ENCODE measurements around the gene SUPT3H. TPM values are rescaled to one million over a fixed set of nuclear protein-coding genes. Genes with fewer than 3 reads are reported as not detected.

The SUPT3H gene
- total and polyA plus RNA-seq, 2 of the 13 experiments (the other 11 are each of a cell fraction or from before 2014, with no cell fraction given): 11.9 to 36.1 TPM

DNA sequence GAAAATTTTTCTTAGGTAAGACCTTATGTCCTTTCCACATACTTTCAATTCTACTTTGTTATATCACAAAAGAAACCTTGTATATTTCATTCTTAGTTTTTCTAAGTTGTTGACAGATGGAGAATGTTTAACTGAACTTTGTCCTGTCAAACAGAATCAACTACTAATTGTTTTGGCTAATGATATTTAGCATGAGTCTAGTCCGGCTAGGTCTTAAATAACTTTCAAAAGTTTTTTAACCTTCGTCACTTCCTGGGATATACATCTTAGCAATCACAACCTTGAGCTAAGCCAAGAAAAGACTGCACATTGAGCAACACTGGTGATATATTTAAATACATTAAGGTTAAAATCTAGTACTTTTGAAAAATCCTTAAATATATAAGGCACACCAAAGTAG is 112.5 kb downstream of the SUPT3H start (continued):
- TF ChIP-seq NRL (CRISPR knock-in tag; IDR thresholded peaks at IDR 0.05; ENCODE audit: borderline replicate concordance) (no peak), ZNF577 (CRISPR knock-in tag; IDR thresholded peaks at IDR 0.05; ENCODE audit: borderline replicate concordance, low read depth) (no peak), NCOR1 (IDR thresholded peaks at IDR 0.05; ENCODE audit: borderline replicate concordance, low read length) (peak; percentile 48; the same call in 1 of the 2 replicates), ARID2 (CRISPR knock-in tag; IDR thresholded peaks at IDR 0.05; ENCODE audit: borderline replicate concordance) (no peak), ZFP36 (IDR thresholded peaks at IDR 0.05; ENCODE audit: borderline replicate concordance, low read depth, low read length, partially characterized antibody) (no peak), TCF12 (IDR thresholded peaks at IDR 0.05) (no peak), TCF12 (CRISPR knock-in tag; IDR thresholded peaks at IDR 0.05) (no peak; the same call in 1 of the 2 replicates), ZNF350 (CRISPR knock-in tag; IDR thresholded peaks at IDR 0.05; ENCODE audit: borderline replicate concordance, low read depth) (no peak), ZNF367 (CRISPR knock-in tag; IDR thresholded peaks at IDR 0.05; ENCODE audit: borderline replicate concordance) (no peak), SUZ12 (IDR thresholded peaks at IDR 0.05; ENCODE audit: low read depth, low read length) (no peak), ZNF282 (IDR thresholded peaks at IDR 0.05; ENCODE audit: partially characterized antibody) (no peak), FLYWCH1 (CRISPR knock-in tag; IDR thresholded peaks at IDR 0.05) (no peak), ZNF567 (CRISPR knock-in tag; IDR thresholded peaks at IDR 0.05; ENCODE audit: borderline replicate concordance) (no peak), HHEX (CRISPR knock-in tag; IDR thresholded peaks at IDR 0.05) (no peak), GABPA (IDR thresholded peaks at IDR 0.05; ENCODE audit: low read depth, low read length) (no peak), GABPA (CRISPR knock-in tag; IDR thresholded peaks at IDR 0.05; ENCODE audit: low read depth) (peak; percentile 63), DNMT3B (CRISPR knock-in tag; conservative IDR thresholded peaks at IDR 0.05) (no peak), ZNF431 (CRISPR knock-in tag; IDR thresholded peaks at IDR 0.05; ENCODE audit: borderline replicate concordance, low read depth) (no peak), ZNF841 (CRISPR knock-in tag; IDR thresholded peaks at IDR 0.05; ENCODE audit: borderline replicate concordance) (no peak), CREM (IDR thresholded peaks at IDR 0.05) (peak; percentile 69), CREM (CRISPR knock-in tag; IDR thresholded peaks at IDR 0.05) (no peak)
- TF ChIP-seq, protein P1, sequence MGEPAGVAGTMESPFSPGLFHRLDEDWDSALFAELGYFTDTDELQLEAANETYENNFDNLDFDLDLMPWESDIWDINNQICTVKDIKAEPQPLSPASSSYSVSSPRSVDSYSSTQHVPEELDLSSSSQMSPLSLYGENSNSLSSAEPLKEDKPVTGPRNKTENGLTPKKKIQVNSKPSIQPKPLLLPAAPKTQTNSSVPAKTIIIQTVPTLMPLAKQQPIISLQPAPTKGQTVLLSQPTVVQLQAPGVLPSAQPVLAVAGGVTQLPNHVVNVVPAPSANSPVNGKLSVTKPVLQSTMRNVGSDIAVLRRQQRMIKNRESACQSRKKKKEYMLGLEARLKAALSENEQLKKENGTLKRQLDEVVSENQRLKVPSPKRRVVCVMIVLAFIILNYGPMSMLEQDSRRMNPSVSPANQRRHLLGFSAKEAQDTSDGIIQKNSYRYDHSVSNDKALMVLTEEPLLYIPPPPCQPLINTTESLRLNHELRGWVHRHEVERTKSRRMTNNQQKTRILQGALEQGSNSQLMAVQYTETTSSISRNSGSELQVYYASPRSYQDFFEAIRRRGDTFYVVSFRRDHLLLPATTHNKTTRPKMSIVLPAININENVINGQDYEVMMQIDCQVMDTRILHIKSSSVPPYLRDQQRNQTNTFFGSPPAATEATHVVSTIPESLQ (CRISPR knock-in tag; conservative IDR thresholded peaks at IDR 0.05): no peak
- TF ChIP-seq, protein P2, sequence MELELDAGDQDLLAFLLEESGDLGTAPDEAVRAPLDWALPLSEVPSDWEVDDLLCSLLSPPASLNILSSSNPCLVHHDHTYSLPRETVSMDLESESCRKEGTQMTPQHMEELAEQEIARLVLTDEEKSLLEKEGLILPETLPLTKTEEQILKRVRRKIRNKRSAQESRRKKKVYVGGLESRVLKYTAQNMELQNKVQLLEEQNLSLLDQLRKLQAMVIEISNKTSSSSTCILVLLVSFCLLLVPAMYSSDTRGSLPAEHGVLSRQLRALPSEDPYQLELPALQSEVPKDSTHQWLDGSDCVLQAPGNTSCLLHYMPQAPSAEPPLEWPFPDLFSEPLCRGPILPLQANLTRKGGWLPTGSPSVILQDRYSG (CRISPR knock-in tag; IDR thresholded peaks at IDR 0.05): no peak
- TF ChIP-seq, protein P3, sequence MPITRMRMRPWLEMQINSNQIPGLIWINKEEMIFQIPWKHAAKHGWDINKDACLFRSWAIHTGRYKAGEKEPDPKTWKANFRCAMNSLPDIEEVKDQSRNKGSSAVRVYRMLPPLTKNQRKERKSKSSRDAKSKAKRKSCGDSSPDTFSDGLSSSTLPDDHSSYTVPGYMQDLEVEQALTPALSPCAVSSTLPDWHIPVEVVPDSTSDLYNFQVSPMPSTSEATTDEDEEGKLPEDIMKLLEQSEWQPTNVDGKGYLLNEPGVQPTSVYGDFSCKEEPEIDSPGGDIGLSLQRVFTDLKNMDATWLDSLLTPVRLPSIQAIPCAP (CRISPR knock-in tag; IDR thresholded peaks at IDR 0.05; ENCODE audit: low read depth): no peak
- TF ChIP-seq, protein P4, sequence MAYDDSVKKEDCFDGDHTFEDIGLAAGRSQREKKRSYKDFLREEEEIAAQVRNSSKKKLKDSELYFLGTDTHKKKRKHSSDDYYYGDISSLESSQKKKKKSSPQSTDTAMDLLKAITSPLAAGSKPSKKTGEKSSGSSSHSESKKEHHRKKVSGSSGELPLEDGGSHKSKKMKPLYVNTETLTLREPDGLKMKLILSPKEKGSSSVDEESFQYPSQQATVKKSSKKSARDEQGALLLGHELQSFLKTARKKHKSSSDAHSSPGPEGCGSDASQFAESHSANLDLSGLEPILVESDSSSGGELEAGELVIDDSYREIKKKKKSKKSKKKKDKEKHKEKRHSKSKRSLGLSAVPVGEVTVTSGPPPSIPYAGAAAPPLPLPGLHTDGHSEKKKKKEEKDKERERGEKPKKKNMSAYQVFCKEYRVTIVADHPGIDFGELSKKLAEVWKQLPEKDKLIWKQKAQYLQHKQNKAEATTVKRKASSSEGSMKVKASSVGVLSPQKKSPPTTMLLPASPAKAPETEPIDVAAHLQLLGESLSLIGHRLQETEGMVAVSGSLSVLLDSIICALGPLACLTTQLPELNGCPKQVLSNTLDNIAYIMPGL (CRISPR knock-in tag; IDR thresholded peaks at IDR 0.05; ENCODE audit: borderline replicate concordance in 1 of 2, low read depth in 1 of 2): no peak
- TF ChIP-seq, protein P5, sequence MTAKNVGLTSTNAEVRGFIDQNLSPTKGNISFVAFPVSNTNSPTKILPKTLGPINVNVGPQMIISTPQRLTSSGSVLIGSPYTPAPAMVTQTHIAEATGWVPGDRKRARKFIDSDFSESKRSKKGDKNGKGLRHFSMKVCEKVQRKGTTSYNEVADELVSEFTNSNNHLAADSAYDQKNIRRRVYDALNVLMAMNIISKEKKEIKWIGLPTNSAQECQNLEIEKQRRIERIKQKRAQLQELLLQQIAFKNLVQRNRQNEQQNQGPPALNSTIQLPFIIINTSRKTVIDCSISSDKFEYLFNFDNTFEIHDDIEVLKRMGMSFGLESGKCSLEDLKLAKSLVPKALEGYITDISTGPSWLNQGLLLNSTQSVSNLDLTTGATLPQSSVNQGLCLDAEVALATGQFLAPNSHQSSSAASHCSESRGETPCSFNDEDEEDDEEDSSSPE (CRISPR knock-in tag; IDR thresholded peaks at IDR 0.05): no peak

Measured in HepG2 (cell line).